ENCODE measurements around the gene CBFA2T2.
A peak's percentile ranks its signal among the peaks of the same experiment; 100 is the strongest.

Gene CBFA2T2

DNA sequence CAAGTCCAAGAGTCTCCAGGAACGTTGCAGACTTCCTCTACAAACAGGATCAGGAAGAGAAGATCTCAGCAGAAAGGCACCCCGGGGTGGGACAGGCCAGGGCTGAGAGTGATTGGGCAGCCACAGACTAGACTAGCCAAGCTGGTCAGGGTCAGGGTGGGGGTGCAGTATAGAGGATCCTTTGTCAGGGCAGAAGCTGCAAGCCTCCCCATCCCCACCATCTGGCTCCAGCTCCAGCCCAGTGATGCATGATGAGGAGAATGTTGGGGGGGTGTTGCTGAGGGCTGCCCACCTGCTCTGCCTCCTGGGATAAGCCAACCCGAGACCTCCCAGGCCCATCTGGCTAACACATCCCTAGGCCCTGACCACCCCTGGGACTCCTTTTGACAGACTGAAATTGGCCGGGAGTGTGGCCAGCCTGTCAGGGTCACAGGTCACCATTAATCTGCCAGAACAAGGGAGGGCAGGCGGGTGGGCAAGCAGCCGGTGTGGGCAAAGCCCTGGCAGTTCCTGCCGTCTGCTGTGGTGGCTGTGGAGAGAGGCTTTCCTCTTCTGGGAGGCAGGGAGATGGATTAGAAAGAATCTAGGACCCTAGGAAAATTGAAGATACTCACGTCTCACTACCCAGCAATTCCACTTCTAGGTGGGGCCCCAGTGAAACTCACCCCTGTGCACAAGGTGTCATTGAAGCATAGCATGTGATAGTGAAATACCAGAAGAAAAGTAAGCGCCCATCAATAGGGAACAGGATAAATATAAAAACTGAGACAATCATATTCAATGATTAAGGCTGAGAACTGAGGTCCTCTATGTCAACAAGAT is 24.2 kb upstream of the CBFA2T2 start:
- Histone ChIP-seq H3K4me2 (peak overlapping the region; percentile 9 to 86 (median 65); a peak in 18 of 22 replicates), H3K4me3 (no peak overlapping the region), H3K9me3 (replicated peaks in 1 of 11) (no peaks in the 10 kb centered on the region), H3K4me1 (peaks cover 9 to 28% (median 22%) of the 10 kb centered on the region in 10 experiments; a peak in 17 of 20 replicates), H3K36me3 (no peaks in the 10 kb centered on the region), H3K9ac (0 out of 22 replicates have a peak overlapping the region, but pooled peaks of 1 of the 11 experiments have one; percentile 13), H4K20me1 (no peaks in the 10 kb centered on the region), H3K27me3 (no peaks in the 10 kb centered on the region), H3K27ac (0 out of 22 replicates have a peak overlapping the region, but pooled peaks of 1 of the 11 experiments have one; percentile 6)
- TF ChIP-seq Cebpa-rat (IDR thresholded peaks at IDR 0.05), result no peak

DNA sequence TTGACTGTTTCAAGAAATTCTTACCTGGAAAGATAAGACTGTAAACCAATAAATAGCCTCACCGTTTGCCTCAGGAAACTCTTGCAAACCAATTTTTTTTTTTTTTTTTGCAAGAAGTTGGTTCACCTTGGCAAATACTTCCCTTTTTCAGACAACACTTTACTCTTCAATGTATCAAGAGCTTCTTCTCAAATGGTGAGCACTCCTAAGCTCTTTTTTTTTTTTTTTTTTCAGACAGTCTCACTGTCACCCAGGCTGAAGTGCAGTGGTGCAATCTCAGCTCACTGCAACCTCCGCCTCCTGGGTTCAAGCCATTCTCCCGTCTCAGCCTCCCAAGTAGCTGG is 23.6 kb upstream of the CBFA2T2 start:
- H3K27ac ChIP-seq, result no peak overlapping the region
- no peaks in the 10 kb centered on the region for H3K27me3 ChIP-seq
- H3K4me3 ChIP-seq, result no peak overlapping the region
- no peak overlapping the region for H3K9ac ChIP-seq
- H3K36me3 ChIP-seq, result no peaks in the 10 kb centered on the region
- H4K20me1 ChIP-seq, result no peaks in the 10 kb centered on the region
- peaks cover 9 to 28% (median 22%) of the 10 kb centered on the region in 10 experiments; a peak in 17 of 20 replicates for H3K4me1 ChIP-seq
- no peak for TF ChIP-seq Cebpa-rat (IDR thresholded peaks at IDR 0.05)
- peak overlapping the region in 5 of 11 experiments; percentile 65 to 86 (median 78); a peak in 7 of 22 replicates for H3K4me2 ChIP-seq
- no peaks in the 10 kb centered on the region for H3K9me3 ChIP-seq (replicated peaks in 1 of 11)

DNA sequence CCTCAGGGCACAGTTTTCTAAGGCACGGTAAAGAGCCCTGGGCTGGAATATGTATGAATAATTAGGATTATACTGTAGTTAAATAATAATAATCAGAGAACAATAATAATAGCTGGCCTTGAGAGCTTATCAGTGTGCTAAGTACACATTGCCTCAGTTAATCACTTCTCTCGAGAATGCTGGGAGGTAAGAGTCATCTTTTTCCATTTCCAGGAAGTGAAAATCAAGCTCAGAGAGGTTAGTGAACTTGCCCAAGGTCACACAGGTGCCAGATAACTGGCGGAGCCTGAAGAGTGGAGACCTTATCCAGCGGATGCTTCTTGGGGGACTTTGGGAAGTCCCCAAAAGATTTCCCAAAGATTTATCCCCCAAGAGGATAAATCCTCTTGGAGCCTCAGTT is 19.4 kb upstream of the CBFA2T2 start:
- no peak for TF ChIP-seq Cebpa-rat (IDR thresholded peaks at IDR 0.05)
- H3K9ac ChIP-seq, result no peak overlapping the region
- no peak overlapping the region for H3K27ac ChIP-seq
- H3K9me3 ChIP-seq (replicated peaks in 1 of 11), result no peaks in the 10 kb centered on the region
- H3K27me3 ChIP-seq, result no peaks in the 10 kb centered on the region
- H3K4me3 ChIP-seq, result no peak overlapping the region
- peaks cover 3 to 12% (median 9%) of the 10 kb centered on the region in 10 experiments; a peak in 17 of 20 replicates for H3K4me1 ChIP-seq
- no peaks in the 10 kb centered on the region for H3K36me3 ChIP-seq
- H4K20me1 ChIP-seq, result no peaks in the 10 kb centered on the region
- H3K4me2 ChIP-seq, result no peak overlapping the region

GRCh38 chr20:33470866-33471265 is 19.0 kb upstream of the CBFA2T2 start:
- Histone ChIP-seq H3K36me3 (no peaks in the 10 kb centered on the region), H3K4me1 (peaks cover under 1 to 8% (median 4%) of the 10 kb centered on the region in 10 experiments; a peak in 16 of 20 replicates), H3K4me3 (no peak overlapping the region), H3K27ac (no peak overlapping the region), H3K9me3 (replicated peaks in 1 of 11) (no peaks in the 10 kb centered on the region), H3K9ac (no peak overlapping the region), H4K20me1 (no peaks in the 10 kb centered on the region), H3K4me2 (no peak overlapping the region), H3K27me3 (no peaks in the 10 kb centered on the region)
- no peak for TF ChIP-seq Cebpa-rat (IDR thresholded peaks at IDR 0.05)

DNA sequence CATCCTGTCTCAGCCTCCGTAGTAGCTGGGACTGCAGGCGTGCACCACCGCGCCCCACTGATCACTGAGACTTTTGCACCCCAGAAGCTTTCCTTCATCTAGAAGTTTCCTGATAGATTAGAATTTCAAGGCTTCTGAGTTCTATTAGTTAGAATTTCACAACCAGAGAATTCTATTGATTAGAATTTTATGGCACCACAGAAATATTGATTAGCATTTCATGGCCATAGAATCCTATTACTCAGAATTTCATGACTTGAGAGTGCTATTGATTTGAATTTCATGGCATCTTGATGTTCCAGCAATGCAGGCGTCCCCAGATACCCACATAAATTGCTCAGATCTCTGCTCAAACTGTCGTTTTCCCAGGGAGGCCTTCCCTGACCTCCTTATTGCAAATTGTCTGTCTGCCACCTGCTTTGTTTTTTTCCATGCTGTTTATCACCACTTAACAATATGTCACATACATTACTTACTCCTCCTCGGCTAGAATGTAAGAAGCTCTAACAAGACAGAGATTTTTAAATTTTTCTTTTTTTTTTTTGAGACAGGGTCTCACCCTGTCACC is 16.9 kb upstream of the CBFA2T2 start:
- no peak for TF ChIP-seq Cebpa-rat (IDR thresholded peaks at IDR 0.05)
- no peak overlapping the region for H3K4me3 ChIP-seq
- no peaks in the 10 kb centered on the region for H3K9me3 ChIP-seq (replicated peaks in 1 of 11)
- H3K27ac ChIP-seq, result no peak overlapping the region
- no peaks in the 10 kb centered on the region for H3K36me3 ChIP-seq
- no peak overlapping the region for H3K4me2 ChIP-seq
- H3K9ac ChIP-seq, result no peak overlapping the region
- H4K20me1 ChIP-seq, result no peaks in the 10 kb centered on the region
- no peaks in the 10 kb centered on the region for H3K27me3 ChIP-seq
- H3K4me1 ChIP-seq, result peaks cover 4 to 12% (median 7%) of the 10 kb centered on the region in 10 experiments; a peak in 16 of 20 replicates

- Histone ChIP-seq H3K36me3 (no peaks in the 10 kb centered on the region), H3K27ac (no peak overlapping the region), H3K4me1 (peaks cover 4 to 12% (median 8%) of the 10 kb centered on the region in 10 experiments; a peak in 16 of 20 replicates), H3K4me3 (no peak overlapping the region), H3K9ac (no peak overlapping the region), H3K9me3 (replicated peaks in 1 of 11) (no peaks in the 10 kb centered on the region), H3K27me3 (no peaks in the 10 kb centered on the region), H3K4me2 (no peak overlapping the region), H4K20me1 (no peaks in the 10 kb centered on the region)
- no peak for TF ChIP-seq Cebpa-rat (IDR thresholded peaks at IDR 0.05)
Measured at GRCh38 chr20:33474097-33474873, 15.6 kb upstream of the CBFA2T2 start.

- no peak overlapping the region for H3K27ac ChIP-seq
- no peak for TF ChIP-seq Cebpa-rat (IDR thresholded peaks at IDR 0.05)
- H3K4me1 ChIP-seq, result peaks cover 4 to 12% (median 8%) of the 10 kb centered on the region in 10 experiments; a peak in 16 of 20 replicates
- no peak overlapping the region for H3K4me2 ChIP-seq
- no peaks in the 10 kb centered on the region for H3K9me3 ChIP-seq (replicated peaks in 1 of 11)
- H3K27me3 ChIP-seq, result no peaks in the 10 kb centered on the region
- no peak overlapping the region for H3K4me3 ChIP-seq
- no peaks in the 10 kb centered on the region for H3K36me3 ChIP-seq
- H3K9ac ChIP-seq, result no peak overlapping the region
- no peaks in the 10 kb centered on the region for H4K20me1 ChIP-seq
Measured at GRCh38 chr20:33474963-33475362, 14.9 kb upstream of the CBFA2T2 start.

DNA sequence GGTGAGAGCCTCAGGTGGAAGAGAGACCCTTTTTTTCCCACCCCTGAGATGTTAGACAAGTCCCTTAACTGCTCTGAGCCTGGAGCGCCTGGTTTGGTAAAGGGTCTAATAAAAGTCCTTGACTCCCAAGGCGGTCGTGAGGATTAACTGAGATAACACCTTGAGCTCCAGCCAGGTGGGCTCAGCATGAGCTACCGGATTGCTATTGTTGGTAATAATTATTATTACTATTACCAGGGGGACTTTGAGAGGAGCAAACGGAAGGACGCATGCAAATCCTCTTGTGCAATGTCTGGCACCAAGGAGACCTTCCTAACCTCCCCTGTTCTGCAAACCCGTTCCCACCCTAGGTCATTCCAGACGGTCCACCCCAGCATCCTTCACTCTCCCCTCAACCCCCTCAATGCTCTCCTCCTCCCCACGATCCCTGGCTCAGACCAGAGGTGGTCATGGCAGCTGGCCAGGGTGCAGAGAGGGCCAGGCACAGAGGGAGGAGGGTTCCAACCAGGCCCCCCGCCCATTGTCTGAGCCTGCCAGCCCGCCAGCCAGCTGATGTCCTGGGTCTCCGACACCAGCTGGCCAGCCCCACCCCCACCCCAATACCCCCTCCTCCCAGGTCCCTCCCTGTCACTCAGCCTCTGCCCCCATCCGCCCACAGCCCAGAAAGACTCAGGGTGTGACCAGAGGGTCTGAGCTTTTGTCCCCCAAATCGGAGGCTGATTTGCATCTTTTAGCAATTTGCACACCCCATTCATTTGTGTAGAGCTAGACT is 14.3 kb upstream of the CBFA2T2 start:
- no peaks in the 10 kb centered on the region for H3K9me3 ChIP-seq (replicated peaks in 1 of 11)
- H3K27ac ChIP-seq, result no peak overlapping the region
- H3K27me3 ChIP-seq, result no peaks in the 10 kb centered on the region
- no peaks in the 10 kb centered on the region for H4K20me1 ChIP-seq
- no peak for TF ChIP-seq Cebpa-rat (IDR thresholded peaks at IDR 0.05)
- no peak overlapping the region for H3K9ac ChIP-seq
- no peak overlapping the region for H3K4me3 ChIP-seq
- peak overlapping the region in 2 of 11 experiments; percentile 10 to 25; a peak in 1 of 22 replicates for H3K4me2 ChIP-seq
- H3K36me3 ChIP-seq, result no peaks in the 10 kb centered on the region
- H3K4me1 ChIP-seq, result peaks cover 4 to 12% (median 8%) of the 10 kb centered on the region in 10 experiments; a peak in 16 of 20 replicates

All from BLaER1 treated with 17β-estradiol and CSF1 and Interleukin-3, amounts not matched to agents 10 nM and 100 nM (cell line).